Stimulated activated effector memory CD8-positive, alpha-beta T cell treated with anti-CD3 and anti-CD28 coated beads, Interleukin-12 subunit alpha, Interleukin-12 subunit beta, amount 100 ng/mL, for 72 hours (primary cell): ENCODE measurements around the gene FYCO1.

ENCODE experiments used
- ATAC-seq: fragments of 150-1000 bp; cut with Tn5 transposase; 2 replicates; pipeline ENCODE4 v1.10.0; 2021
- DNase-seq, 2 donors: peaks; one replicate each; pipeline ENCODE4 v3.0.0; 2021 to 2022; ENCODE audit warnings: low spot score in 2 of 2
- H3K27ac Mint-ChIP-seq: one replicate; pipeline ENCODE4 v1.8.0; 2022; ENCODE audit warnings: mild to moderate bottlenecking, mixed read lengths
- H3K36me3 Mint-ChIP-seq: one replicate; pipeline ENCODE4 v1.8.0; 2022; ENCODE audit warnings: mild to moderate bottlenecking, mixed read lengths
- H3K4me1 Mint-ChIP-seq: one replicate; pipeline ENCODE4 v1.8.0; 2022; ENCODE audit warnings: mixed read lengths
- H3K4me3 Mint-ChIP-seq: one replicate; pipeline ENCODE4 v1.8.0; 2022; ENCODE audit warnings: mild to moderate bottlenecking, mixed read lengths
- H3K9me3 Mint-ChIP-seq: one replicate; pipeline ENCODE4 v1.8.0; 2022; ENCODE audit warnings: mixed read lengths

The FYCO1 gene

DNA sequence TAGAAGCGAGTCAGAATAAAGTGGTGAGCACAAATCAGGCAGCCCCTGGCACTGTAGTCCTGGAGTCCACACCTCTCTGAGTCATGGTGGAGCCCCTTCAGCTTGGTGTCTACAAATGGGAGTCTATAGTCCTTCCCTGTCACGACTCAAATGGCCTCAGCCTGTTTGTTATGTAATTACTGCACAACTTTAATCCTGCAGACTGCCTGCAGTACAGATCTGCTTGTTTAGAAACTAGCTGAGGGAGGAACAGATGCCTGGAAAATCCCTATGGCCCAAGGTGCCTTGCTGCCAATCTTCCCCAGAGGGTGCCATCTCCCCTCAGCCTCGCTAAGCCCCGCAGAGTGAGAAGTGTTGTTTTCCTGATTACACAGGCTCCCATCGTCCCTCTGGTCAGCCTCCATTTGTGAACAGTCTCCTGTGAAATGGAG lies 56.3 kb downstream of the FYCO1 start:
- Mint-ChIP-seq H3K4me3 (peak overlapping the region; percentile 14), H3K36me3 (peaks cover 89% of the 10 kb centered on the region), H3K9me3 (no peaks in the 10 kb centered on the region), H3K4me1 (peaks cover 68% of the 10 kb centered on the region), H3K27ac (peak overlapping the region; percentile 45)
- no peak for DNase-seq
- ATAC-seq: peak; percentile 53

DNA sequence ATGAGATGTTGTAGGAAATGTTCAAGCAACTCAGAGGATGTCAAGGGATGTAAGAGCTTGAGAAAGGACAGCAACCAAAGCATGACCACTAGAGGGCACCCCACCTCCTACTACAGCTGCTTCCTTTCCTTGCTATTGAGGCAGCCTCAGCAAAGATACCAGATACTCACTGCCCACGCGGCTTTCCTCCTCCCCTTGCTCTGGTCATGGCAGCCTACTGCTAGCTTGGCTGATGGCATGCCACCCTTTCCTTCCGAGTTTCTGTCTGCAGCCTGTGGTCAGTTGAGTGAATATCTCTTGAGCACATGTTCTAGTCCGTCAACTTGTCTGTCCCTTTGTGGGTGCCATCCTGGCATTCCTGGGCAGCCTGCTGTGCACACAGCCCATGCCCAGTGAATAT lies 56.8 kb downstream of the FYCO1 start:
- H3K4me1 Mint-ChIP-seq: peaks cover 65% of the 10 kb centered on the region
- peaks cover 89% of the 10 kb centered on the region for H3K36me3 Mint-ChIP-seq
- peak overlapping the region; percentile 14 for H3K4me3 Mint-ChIP-seq
- ATAC-seq: peak; percentile 82
- DNase-seq: peak; percentile 78 to 92
- peak overlapping the region; percentile 45 for H3K27ac Mint-ChIP-seq
- no peaks in the 10 kb centered on the region for H3K9me3 Mint-ChIP-seq

DNA sequence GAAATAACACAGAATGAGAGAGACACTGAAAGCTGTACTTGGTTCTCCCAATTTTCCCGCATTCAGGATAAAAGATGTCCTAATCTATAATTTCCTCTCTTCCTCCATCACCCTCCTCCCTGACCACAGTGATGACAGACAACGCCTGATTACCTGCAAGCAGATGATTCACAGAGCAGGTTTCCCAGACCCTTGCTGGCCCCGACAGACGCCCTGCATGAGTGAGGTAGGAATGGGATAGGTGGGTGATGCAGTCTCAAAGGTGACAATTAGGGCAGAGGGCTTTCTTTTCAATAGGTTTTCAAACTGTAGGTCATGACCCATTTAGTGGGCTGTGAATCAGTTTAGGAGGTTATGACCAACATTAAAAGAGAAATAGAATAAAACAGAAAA lies 57.6 kb downstream of the FYCO1 start:
- Mint-ChIP-seq H3K4me3 (no peak overlapping the region), H3K4me1 (peaks cover 57% of the 10 kb centered on the region), H3K9me3 (no peaks in the 10 kb centered on the region), H3K27ac (no peak overlapping the region), H3K36me3 (peaks cover 89% of the 10 kb centered on the region)
- no peak for DNase-seq
- ATAC-seq: no peak

DNA sequence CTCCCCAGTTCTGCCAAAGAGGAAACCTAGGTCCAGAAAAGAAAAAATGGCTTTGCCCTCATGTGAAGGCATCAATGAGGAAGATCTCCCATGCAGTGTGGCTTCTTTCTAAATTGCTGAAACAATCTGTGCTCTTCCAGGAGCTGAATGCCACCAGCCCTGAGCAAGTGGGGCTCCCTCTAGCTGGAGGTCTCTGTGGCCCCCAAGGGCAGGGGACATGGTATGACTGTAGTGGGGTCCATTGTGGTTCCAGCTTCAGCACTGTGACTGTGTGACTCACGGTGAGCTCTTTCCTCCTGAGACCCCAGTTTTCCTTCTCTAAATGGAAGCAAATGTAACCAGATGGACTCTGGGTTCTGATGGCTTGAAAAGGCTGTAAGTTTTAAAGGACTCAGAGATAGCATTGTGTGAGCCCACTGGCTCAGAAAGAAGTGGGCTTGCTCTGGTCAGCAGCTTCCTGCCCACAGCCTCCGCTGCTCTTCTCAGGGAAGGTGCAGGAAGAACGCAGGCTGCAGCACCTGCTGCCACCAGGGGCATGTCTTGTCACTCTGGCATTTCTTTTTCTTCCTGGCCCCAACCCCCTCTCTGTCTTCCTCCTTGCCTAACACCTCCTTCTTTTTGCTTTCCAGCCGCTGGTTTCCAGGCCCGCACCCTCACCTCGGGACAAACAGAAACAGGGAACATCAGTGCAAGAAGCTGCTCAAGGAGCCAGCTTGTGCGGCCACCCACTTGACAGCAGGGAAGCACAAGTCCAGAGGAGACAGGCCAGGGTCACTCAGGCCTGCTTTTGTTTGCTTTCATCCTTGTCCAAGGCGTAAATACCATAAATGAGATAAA lies 58.2 kb downstream of the FYCO1 start:
- H3K4me1 Mint-ChIP-seq: peaks cover 51% of the 10 kb centered on the region
- H3K27ac Mint-ChIP-seq: peak overlapping the region; percentile 29
- no peak overlapping the region for H3K4me3 Mint-ChIP-seq
- ATAC-seq: no peak
- no peaks in the 10 kb centered on the region for H3K9me3 Mint-ChIP-seq
- peaks cover 92% of the 10 kb centered on the region for H3K36me3 Mint-ChIP-seq
- no peak for DNase-seq

DNA sequence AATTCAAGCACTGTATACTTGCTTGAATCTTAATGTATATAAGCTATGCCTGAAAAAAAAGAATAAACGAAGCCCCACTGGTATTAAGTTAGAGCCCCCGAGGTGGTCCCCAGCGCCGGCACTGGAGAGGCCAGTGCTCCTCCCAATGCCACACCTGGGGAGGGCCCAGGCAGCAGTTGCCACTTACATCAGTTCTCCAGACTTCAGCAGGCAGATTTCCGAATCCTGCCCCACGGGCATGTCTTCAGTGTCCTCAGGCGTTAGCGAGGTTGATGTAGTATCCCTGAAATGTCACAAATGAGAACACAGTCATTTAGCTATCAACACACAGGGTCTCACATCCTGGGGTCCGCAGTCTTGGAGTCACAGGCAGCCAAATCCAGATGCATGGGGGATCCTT lies 59.4 kb downstream of the FYCO1 start:
- Mint-ChIP-seq H3K4me1 (peaks cover 44% of the 10 kb centered on the region), H3K36me3 (peaks cover 96% of the 10 kb centered on the region), H3K4me3 (no peak overlapping the region), H3K27ac (no peak overlapping the region), H3K9me3 (no peaks in the 10 kb centered on the region)
- ATAC-seq (no peak), DNase-seq (no peak)

DNA sequence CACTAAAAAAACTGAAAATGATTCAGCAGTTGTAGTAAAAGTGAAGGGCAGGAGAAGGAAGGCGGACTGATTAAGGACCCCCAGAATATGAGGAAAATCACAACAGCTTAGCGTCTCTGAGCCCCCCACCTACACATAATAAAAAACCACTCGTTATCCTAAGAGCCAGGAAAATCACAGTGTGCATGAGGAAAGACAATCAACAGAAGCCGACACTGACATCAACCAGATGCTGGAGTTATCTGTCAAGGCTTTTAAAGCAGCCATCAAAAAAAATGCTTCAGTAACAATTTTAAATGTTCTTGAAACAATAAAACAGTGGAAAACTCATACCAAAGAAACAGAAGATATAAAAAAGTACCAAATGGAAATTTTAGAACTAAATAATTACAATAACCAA lies 62.0 kb downstream of the FYCO1 start:
- peaks cover 29% of the 10 kb centered on the region for H3K4me1 Mint-ChIP-seq

DNA sequence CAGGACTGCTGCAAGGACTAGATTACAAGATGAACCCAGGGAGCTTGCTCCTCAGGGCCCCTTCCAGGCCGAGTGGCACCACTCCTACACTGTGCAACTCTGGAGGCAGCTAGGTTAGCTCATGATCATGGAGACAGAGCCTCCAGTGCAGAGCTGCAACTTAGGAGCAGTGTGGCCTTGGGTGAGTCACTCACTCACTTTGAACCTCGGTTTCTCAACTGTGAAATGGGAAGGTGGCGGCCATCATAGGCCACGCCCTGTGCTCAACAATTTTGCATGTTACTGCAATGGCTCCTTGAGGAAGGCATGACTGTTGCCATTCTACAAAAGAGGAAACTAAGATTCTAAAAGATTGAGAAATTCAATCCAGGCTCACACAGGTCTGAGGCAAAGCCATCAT lies 63.5 kb downstream of the FYCO1 start:
- DNase-seq (no peak), ATAC-seq (no peak)
- H3K36me3 Mint-ChIP-seq: peaks cover 100% of the 10 kb centered on the region
- H3K4me3 Mint-ChIP-seq: no peak overlapping the region
- H3K4me1 Mint-ChIP-seq: peaks cover 22% of the 10 kb centered on the region
- peak overlapping the region; percentile 35 for H3K27ac Mint-ChIP-seq
- H3K9me3 Mint-ChIP-seq: no peaks in the 10 kb centered on the region

More for the DNA sequence above, 62.0 kb downstream of the FYCO1 start:
- DNase-seq (no peak), ATAC-seq (no peak)
- H3K4me3 Mint-ChIP-seq: no peak overlapping the region
- peaks cover 100% of the 10 kb centered on the region for H3K36me3 Mint-ChIP-seq
- H3K27ac Mint-ChIP-seq: no peak overlapping the region
- H3K9me3 Mint-ChIP-seq: no peaks in the 10 kb centered on the region

DNA sequence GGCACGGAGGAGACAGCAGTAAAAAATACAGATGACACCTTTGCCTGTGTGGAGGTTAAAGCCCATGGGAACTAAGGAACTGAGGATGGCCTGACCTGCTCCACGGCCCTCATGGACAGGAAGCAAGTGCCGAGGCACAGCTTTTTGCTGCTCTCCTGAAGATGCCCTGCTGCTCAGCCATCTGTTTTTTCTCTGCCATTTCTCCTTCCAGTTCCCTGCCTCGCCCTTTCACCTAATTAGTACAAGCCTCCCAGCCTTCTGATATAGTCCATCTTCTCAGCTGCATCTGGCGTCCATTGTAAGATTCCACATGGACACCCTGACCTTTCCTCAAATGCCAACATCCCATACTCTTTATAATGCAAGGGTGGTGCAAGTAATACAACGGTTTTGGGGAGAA lies 64.1 kb downstream of the FYCO1 start:
- no peaks in the 10 kb centered on the region for H3K9me3 Mint-ChIP-seq
- ATAC-seq (no peak), DNase-seq (no peak)
- H3K4me3 Mint-ChIP-seq: no peak overlapping the region
- H3K4me1 Mint-ChIP-seq: peaks cover 22% of the 10 kb centered on the region
- H3K27ac Mint-ChIP-seq: peak overlapping the region; percentile 35
- peaks cover 100% of the 10 kb centered on the region for H3K36me3 Mint-ChIP-seq

DNA sequence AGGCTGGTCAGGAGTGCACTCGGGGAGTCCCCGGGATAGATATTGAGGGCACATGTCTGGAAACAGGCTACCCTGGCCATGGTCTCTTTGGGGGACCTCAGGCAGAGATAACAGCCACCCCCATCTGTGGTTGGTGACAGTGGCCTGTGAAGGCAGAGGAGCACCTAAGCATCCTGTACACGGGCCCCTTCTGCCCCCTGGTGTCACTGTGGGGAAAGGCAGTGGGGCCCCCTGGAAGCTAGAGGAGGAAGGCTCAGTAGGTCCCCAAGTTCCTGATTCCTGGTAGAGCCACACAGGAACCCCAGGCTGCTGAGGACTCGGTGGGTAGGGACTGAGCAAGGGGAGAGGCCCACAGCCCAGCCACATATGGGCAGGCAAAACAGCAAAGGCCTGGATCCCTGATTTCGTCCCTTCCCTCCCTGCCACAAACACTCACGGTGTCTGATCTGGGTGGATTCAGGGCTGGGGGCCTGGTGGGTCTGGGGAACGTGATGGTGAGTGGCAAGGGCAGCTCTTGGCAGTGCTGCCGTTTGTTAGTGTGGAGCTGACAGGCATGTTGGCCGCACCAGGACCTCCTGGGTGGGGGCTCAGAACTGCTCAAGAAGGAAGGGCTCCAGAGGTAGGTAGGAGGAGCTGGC lies 66.5 kb downstream of the FYCO1 start:
- Mint-ChIP-seq H3K36me3 (peaks cover 100% of the 10 kb centered on the region), H3K9me3 (no peaks in the 10 kb centered on the region), H3K4me3 (no peak overlapping the region), H3K4me1 (peaks cover 23% of the 10 kb centered on the region), H3K27ac (peak overlapping the region; percentile 65)
- DNase-seq (peak; percentile 52 to 83), ATAC-seq (peak; percentile 84)

DNA sequence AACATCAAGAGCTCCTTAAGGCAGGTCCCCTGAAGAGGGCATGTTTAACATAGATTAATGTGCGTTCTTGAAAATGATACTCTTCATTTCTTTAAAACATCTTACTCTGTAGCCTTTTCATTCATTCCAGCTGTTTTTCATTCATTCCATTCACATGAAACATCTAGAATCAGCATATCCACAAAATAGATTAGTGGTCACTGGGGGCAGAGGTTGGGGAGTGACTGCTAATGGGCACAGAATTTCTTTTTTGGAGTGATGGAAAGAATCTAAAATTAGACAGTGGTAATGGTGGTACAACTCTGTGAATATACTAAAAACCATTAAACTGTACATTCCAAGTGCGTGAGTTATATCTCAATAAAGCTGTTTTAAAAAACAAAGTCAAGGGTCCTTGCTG lies 67.7 kb downstream of the FYCO1 start:
- DNase-seq (no peak), ATAC-seq (no peak)
- no peak overlapping the region for H3K4me3 Mint-ChIP-seq
- no peaks in the 10 kb centered on the region for H3K9me3 Mint-ChIP-seq
- peaks cover 30% of the 10 kb centered on the region for H3K4me1 Mint-ChIP-seq
- H3K27ac Mint-ChIP-seq: no peak overlapping the region
- peaks cover 100% of the 10 kb centered on the region for H3K36me3 Mint-ChIP-seq

DNA sequence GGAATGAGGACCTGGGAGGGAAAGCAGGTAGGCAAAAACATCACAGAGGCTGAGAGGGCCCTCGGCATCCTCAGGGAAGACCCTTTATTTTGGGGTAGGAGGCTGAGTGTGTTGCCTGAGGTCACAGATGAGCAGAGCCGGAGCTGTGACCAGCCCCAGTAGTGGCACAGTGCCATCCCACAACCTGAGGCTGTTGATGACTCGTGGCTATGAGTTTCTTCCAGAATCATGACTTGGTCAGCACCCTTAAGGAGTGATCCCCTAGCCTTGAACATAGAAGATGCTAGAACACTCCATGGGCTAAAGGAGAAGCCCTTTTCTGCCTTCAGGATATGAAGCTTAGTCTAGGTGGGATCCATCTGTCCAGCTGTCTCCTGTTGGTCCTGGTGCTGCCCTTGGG lies 71.9 kb downstream of the FYCO1 start:
- Mint-ChIP-seq H3K27ac (no peak overlapping the region), H3K4me1 (peaks cover 42% of the 10 kb centered on the region), H3K36me3 (peaks cover 100% of the 10 kb centered on the region), H3K9me3 (no peaks in the 10 kb centered on the region), H3K4me3 (no peak overlapping the region)
- ATAC-seq (peak; percentile 78), DNase-seq (no peak)

DNA sequence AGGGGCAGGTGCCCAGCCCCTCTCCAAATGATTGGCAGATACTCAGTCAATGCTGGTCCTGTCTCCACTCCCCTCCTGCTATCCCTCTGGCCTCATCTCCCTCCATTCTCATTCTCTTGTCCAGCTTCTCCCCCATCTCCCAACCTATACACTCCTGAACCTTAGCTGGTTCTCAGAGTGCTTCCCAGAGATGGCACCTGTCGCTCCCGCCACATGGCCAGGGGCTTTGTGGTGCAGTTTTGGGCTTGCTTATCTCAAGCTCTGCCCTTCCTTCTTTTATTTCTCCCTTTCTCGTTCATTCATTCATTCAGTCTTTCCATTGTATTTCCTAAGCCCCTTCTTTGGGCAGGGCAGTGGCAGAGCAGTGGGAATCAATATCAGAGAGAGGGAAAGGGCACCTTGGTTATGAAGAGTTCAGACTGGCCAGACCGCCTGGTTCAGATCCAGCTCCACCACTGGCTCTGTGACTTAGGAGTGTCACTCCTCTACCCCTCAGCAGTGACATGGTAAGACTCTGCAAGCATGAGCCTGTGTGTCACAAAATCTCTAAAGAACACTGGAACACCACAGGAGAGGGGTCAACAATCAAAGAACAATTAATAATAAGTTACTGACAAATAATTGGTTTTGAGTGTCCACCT lies 72.6 kb downstream of the FYCO1 start:
- DNase-seq (no peak), ATAC-seq (no peak)
- Mint-ChIP-seq H3K27ac (no peak overlapping the region), H3K9me3 (no peaks in the 10 kb centered on the region), H3K36me3 (peaks cover 100% of the 10 kb centered on the region), H3K4me1 (peaks cover 42% of the 10 kb centered on the region), H3K4me3 (no peak overlapping the region)

DNA sequence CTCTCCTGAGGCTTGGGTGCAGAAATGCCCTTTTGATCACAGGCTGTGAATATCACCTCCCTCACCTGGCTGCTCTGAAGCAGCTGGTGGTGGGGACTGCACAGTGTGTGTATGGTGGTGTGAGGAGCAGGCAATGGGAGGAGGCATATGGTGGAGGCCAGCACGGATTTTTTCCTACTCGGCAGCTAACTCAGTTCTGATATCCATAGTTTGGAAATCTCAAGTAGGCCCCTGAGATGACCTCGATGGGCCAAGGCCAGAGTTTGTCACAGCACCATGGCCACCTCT lies 73.6 kb downstream of the FYCO1 start:
- no peak for ATAC-seq
- H3K36me3 Mint-ChIP-seq: peaks cover 100% of the 10 kb centered on the region
- peaks cover 51% of the 10 kb centered on the region for H3K4me1 Mint-ChIP-seq
- no peak overlapping the region for H3K27ac Mint-ChIP-seq
- no peaks in the 10 kb centered on the region for H3K9me3 Mint-ChIP-seq
- DNase-seq: no peak
- H3K4me3 Mint-ChIP-seq: no peak overlapping the region

DNA sequence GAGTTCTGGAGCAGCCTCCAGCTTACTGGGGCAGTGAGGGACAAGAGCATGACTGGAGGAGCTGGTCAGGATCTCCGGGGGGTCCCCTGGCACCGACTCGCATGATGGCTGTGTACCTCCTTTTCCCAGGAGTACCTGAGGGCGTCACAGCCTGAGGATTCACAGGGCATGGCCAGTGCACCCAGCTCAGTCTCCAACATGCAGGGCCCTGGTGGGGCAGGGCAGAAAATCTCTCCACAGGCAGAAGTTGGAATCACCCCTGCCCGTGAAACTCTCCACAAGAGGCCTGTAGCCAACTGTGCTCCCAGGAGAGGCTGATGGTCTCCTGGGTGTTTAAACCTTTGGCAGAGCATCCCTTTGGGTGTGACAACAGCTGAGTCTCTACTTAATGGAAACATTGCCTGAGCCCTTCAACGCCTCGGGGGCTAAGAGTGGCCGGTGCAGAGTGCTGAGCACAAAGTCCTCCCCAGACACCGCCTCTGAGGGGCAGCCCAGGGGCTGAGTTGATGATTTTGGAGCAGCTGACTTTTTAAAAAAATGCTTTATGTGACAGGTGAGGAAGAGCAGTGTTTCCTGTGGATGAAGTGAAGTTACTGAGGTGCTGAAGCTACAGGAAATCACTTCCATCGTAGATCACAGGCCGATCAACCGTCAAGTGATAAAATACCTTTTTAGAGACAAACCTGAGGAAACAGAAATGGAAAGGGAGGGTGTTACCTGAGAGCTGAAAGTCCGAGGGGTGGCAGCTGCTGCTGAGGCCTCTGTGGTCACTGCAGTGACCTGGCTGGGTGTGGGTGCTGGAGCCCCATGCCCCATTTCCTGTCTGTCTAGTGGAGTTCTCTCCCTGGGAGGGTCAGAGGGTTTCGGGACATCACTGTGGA lies 74.2 kb downstream of the FYCO1 start:
- Mint-ChIP-seq H3K4me1 (peaks cover 57% of the 10 kb centered on the region), H3K9me3 (no peaks in the 10 kb centered on the region), H3K27ac (no peak overlapping the region), H3K4me3 (no peak overlapping the region), H3K36me3 (peaks cover 100% of the 10 kb centered on the region)
- DNase-seq (no peak), ATAC-seq (no peak)
